ENCODE measurements around the gene MEIOSIN. TPM values are rescaled to one million over a fixed set of nuclear protein-coding genes. Genes with fewer than 3 reads are reported as not detected.
A peak's percentile ranks its signal among the peaks of the same experiment; 100 is the strongest.

MEIOSIN gene
- total and polyA plus RNA-seq, 2 of the 13 experiments (the other 11 are each of a cell fraction or from before 2014, with no cell fraction given) = not detected

DNA sequence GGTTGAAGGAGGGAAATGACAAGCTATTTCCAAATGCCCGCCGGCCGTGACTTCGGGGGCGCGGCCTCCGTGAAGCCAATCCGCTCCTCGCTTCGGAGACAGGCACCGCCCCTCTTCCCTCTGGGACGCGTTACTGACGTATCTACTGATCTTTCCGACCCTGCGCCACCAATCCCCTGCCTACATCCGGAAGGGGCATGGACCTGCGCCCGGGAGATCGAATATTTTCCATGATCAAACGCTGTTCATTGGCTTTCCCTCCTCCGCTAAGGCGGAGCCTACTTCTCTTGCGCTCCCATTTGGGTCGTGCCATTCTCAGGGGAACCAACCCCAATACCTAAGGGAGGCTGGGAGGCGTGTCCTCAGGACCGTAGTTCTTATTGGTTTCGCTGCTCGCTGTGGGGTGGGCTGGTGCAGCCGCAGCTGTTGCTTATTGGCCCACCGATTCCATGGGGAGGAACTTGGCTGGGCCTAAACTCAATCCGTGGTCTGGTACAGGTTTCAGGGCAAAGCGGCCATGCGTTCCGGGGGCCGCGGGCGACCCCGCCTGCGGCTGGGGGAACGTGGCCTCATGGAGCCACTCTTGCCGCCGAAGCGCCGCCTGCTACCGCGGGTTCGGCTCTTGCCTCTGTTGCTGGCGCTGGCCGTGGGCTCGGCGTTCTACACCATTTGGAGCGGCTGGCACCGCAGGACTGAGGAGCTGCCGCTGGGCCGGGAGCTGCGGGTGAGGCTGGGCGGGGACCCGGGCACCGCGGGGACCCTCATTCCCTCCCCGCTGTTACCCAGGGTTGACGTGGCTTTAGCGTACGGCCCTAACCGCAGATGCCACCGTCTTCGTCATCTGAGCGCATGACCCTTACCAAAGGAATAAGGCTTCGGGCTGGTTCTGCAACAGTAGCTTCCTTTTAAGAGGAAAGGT lies 40.8 kb upstream of the MEIOSIN start, which contains the start of gene QPCTL:
Gene QPCTL (plus strand): TSS at position 480 of the 919 bp plus-strand sequence. CDS start 38 bp downstream, at position 518.
- peak within 1 kb of the TSS; percentile 77 for H2AFZ ChIP-seq (ENCODE audit: low read length)
- H3K36me3 ChIP-seq (replicated peaks in 1 of 2; ENCODE audit: control insufficient read depth in 1 of 2, insufficient read depth in 2 of 2, low read length in 2 of 2) = peaks cover 8 to 23% of the 10 kb centered on the region in 2 experiments
- H3K79me2 ChIP-seq (ENCODE audit: insufficient read depth, low read length) = peaks cover 21% of the 10 kb centered on the region
- peak within 1 kb of the TSS; percentile 91 for H3K4me2 ChIP-seq (ENCODE audit: low read depth, low read length)
- POLR2A ChIA-PET = interaction anchor here (0.6 to 4.0 kb wide), 22 partner anchors 9 to 267 kb away, joined by 3 to 47 read pairs (median 5); partner anchors contain the start of genes FBXO46, GIPR, OPA3 and SIX5
- FAIRE-seq = peak; percentile 100
- no TSS peak for BruUV-seq (replicated peaks)
- peak; percentile 96 for ATAC-seq
- H3K4me1 ChIP-seq (ENCODE audit: insufficient read depth, low read length) = peaks cover 17% of the 10 kb centered on the region
- no peaks in the 10 kb centered on the region for H3K9me3 ChIP-seq (ENCODE audit: low read length)
- H3K27ac ChIP-seq (ENCODE audit: extremely low read length, insufficient read depth, low read length) = peak within 1 kb of the TSS; percentile 90
- 2% methylated on average over 36 of the region's 70 CpGs for WGBS (ENCODE audit: low lambda C conversion rate)
- CTCF ChIA-PET (ENCODE audit: low intra/inter-chr PET ratio, low total read pairs) = interaction anchor here (0.5 to 1.9 kb wide), 2 partner anchors 10 to 102 kb away, joined by 4 to 14 read pairs; no protein-coding TSS in a partner anchor
- in situ Hi-C loops (cut with HindIII; ENCODE audit: extremely low pct_ligation_motif_present, low pct_unique_long_range_greater_than_20kb) (no loop called here), intact Hi-C loops (cut with micrococcal nuclease; ENCODE audit: unreplicated experiment) (loop anchor here (1.0 to 2.0 kb wide), 4 partner anchors 15 to 108 kb away; partner anchors contain the start of genes OPA3 and SIX5)
- DNase-seq (ENCODE audit: low spot score) = peak; percentile 100
- no peaks in the 10 kb centered on the region; a peak in 1 of 5 replicates for H3K27me3 ChIP-seq (ENCODE audit: control insufficient read depth in 1 of 2, insufficient read depth in 2 of 2, low read length in 2 of 2)
- peak within 1 kb of the TSS; percentile 92 to 95 (median 94) for H3K4me3 ChIP-seq (replicated peaks in 1 of 3; ENCODE audit: insufficient read depth in 1 of 3, low read depth in 2 of 3, low read length in 3 of 3)
- H4K20me1 ChIP-seq (ENCODE audit: insufficient read depth, low read length) = no peaks in the 10 kb centered on the region; the same call in 1 of the 2 replicates
- H3K9ac ChIP-seq (ENCODE audit: insufficient read depth, low read depth, low read length) = peak within 1 kb of the TSS; percentile 95
- TF ChIP-seq, protein P1, sequence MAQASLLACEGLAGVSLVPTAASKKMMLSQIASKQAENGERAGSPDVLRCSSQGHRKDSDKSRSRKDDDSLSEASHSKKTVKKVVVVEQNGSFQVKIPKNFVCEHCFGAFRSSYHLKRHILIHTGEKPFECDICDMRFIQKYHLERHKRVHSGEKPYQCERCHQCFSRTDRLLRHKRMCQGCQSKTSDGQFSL (CRISPR knock-in tag; IDR thresholded peaks at IDR 0.05) = 0 out of 2 replicates have a peak, but pooled peaks have one; percentile 19
- TF ChIP-seq POLR2AphosphoS5 (IDR thresholded peaks at IDR 0.05; ENCODE audit: low read depth, low read length) = peak; percentile 91
- TF ChIP-seq GATAD1 (CRISPR knock-in tag; IDR thresholded peaks at IDR 0.05) = peak; percentile 89
- no peak for TF ChIP-seq ZNF775 (CRISPR knock-in tag; IDR thresholded peaks at IDR 0.05; ENCODE audit: borderline replicate concordance)
- TF ChIP-seq, protein P2, sequence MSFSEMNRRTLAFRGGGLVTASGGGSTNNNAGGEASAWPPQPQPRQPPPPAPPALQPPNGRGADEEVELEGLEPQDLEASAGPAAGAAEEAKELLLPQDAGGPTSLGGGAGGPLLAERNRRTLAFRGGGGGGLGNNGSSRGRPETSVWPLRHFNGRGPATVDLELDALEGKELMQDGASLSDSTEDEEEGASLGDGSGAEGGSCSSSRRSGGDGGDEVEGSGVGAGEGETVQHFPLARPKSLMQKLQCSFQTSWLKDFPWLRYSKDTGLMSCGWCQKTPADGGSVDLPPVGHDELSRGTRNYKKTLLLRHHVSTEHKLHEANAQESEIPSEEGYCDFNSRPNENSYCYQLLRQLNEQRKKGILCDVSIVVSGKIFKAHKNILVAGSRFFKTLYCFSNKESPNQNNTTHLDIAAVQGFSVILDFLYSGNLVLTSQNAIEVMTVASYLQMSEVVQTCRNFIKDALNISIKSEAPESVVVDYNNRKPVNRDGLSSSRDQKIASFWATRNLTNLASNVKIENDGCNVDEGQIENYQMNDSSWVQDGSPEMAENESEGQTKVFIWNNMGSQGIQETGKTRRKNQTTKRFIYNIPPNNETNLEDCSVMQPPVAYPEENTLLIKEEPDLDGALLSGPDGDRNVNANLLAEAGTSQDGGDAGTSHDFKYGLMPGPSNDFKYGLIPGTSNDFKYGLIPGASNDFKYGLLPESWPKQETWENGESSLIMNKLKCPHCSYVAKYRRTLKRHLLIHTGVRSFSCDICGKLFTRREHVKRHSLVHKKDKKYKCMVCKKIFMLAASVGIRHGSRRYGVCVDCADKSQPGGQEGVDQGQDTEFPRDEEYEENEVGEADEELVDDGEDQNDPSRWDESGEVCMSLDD (CRISPR knock-in tag; IDR thresholded peaks at IDR 0.05; ENCODE audit: borderline replicate concordance) = no peak
- TF ChIP-seq, protein P3, sequence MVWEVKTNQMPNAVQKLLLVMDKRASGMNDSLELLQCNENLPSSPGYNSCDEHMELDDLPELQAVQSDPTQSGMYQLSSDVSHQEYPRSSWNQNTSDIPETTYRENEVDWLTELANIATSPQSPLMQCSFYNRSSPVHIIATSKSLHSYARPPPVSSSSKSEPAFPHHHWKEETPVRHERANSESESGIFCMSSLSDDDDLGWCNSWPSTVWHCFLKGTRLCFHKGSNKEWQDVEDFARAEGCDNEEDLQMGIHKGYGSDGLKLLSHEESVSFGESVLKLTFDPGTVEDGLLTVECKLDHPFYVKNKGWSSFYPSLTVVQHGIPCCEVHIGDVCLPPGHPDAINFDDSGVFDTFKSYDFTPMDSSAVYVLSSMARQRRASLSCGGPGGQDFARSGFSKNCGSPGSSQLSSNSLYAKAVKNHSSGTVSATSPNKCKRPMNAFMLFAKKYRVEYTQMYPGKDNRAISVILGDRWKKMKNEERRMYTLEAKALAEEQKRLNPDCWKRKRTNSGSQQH (CRISPR knock-in tag; IDR thresholded peaks at IDR 0.05; ENCODE audit: low read depth) = 0 out of 2 replicates have a peak, but pooled peaks have one; percentile 31
- TF ChIP-seq, protein P4, sequence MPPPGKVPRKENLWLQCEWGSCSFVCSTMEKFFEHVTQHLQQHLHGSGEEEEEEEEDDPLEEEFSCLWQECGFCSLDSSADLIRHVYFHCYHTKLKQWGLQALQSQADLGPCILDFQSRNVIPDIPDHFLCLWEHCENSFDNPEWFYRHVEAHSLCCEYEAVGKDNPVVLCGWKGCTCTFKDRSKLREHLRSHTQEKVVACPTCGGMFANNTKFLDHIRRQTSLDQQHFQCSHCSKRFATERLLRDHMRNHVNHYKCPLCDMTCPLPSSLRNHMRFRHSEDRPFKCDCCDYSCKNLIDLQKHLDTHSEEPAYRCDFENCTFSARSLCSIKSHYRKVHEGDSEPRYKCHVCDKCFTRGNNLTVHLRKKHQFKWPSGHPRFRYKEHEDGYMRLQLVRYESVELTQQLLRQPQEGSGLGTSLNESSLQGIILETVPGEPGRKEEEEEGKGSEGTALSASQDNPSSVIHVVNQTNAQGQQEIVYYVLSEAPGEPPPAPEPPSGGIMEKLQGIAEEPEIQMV (CRISPR knock-in tag; IDR thresholded peaks at IDR 0.05; ENCODE audit: low read depth) = peak; percentile 75; the same call in 1 of the 2 replicates
- TF ChIP-seq, protein P5, sequence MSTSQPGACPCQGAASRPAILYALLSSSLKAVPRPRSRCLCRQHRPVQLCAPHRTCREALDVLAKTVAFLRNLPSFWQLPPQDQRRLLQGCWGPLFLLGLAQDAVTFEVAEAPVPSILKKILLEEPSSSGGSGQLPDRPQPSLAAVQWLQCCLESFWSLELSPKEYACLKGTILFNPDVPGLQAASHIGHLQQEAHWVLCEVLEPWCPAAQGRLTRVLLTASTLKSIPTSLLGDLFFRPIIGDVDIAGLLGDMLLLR (CRISPR knock-in tag; IDR thresholded peaks at IDR 0.05) = peak; percentile 78; the same call in 1 of the 2 replicates
- TF ChIP-seq EHMT2 (IDR thresholded peaks at IDR 0.05; ENCODE audit: borderline replicate concordance, low read depth, low read length) = no peak
- peak; percentile 41 for TF ChIP-seq IKZF4 (CRISPR knock-in tag; IDR thresholded peaks at IDR 0.05; ENCODE audit: borderline replicate concordance, low read depth, not compliant biosample characterization)
- TF ChIP-seq KDM2A (CRISPR knock-in tag; IDR thresholded peaks at IDR 0.05; ENCODE audit: borderline replicate concordance, low read depth) = peak; percentile 71; the same call in 1 of the 2 replicates
- TF ChIP-seq, protein P6, sequence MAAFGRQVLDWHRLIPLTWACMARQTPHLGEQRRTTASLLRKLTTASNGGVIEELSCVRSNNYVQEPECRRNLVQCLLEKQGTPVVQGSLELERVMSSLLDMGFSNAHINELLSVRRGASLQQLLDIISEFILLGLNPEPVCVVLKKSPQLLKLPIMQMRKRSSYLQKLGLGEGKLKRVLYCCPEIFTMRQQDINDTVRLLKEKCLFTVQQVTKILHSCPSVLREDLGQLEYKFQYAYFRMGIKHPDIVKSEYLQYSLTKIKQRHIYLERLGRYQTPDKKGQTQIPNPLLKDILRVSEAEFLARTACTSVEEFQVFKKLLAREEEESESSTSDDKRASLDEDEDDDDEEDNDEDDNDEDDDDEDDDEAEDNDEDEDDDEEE (CRISPR knock-in tag; IDR thresholded peaks at IDR 0.05) = 0 out of 2 replicates have a peak, but pooled peaks have one; percentile 77

Measured in HepG2 (cell line).